H1 (cell line): ENCODE results near the gene CNBD2. TPM values are rescaled to one million over a fixed set of nuclear protein-coding genes. Genes with fewer than 3 reads are reported as not detected.

Source experiments
- CEBPB ChIP-seq: IDR thresholded peaks from 2 replicates; pipeline ENCODE4 v1.6.1; 2012; ENCODE audit warnings: low read depth, low read length
- MAFK ChIP-seq: IDR thresholded peaks from 2 replicates; pipeline ENCODE4 v1.6.1; 2012; ENCODE audit warnings: low read depth, mild to moderate bottlenecking, improper control_type of control experiment, low read length
- NANOG ChIP-seq: IDR thresholded peaks from 2 replicates; pipeline ENCODE4 v1.6.1; 2011; ENCODE audit warnings: low read length, low read depth, mild to moderate bottlenecking, inconsistent platforms; ENCODE audit not compliant: insufficient read depth, poor library complexity, severe bottlenecking
- PHF8 ChIP-seq: fragments of 200-600 bp; sonication (generic); conservative IDR thresholded peaks from 2 replicates; pipeline ENCODE4 v1.7.1; 2012; ENCODE audit warnings: low read depth, mild to moderate bottlenecking, inconsistent platforms, low read length, moderate library complexity
- SUZ12 ChIP-seq: fragments of 200-600 bp; sonication (generic); IDR thresholded peaks from 2 replicates; pipeline ENCODE4 v1.6.1; 2012; ENCODE audit warnings: mild to moderate bottlenecking, inconsistent platforms, low read length, moderate library complexity, mixed read lengths
- polyA plus RNA-seq, 7 experiments: library from polyadenylated mRNA; depleted of rRNA in 3 of 7; stranded (reverse) in 5 of 7; unstranded in 2 of 7; fragments of >200 nt in 5 of 7; fragments of 200-250 nt in 2 of 7; gene quantifications; 1 replicate in 5 of 7; 2 replicates in 1 of 7; 4 replicates in 1 of 7; pipeline versions ENCODE4 v1.2.1 to v1.2.3, GENCODE V29; 2011 to 2013; ENCODE audit warnings: missing spikeins in 2 of 7, mixed read lengths in 2 of 7
- total RNA-seq: library from RNA; stranded (reverse); fragmentation: NEBNext Ultra II Directional; extraction: Animal tissue kit (Norgen Biotek cat#: 25700); gene quantifications from 2 replicates; pipeline ENCODE4 v1.2.1, GENCODE V29; 2021
- TF ChIP-seq, protein P1 (sequence below): IDR thresholded peaks from 2 replicates; pipeline ENCODE4 v1.6.1; 2011; ENCODE audit warnings: low read length, improper control_type of control experiment

The CNBD2 gene
- total and polyA plus RNA-seq, 2 of the 8 experiments (the other 6 are each of a cell fraction or from before 2014, with no cell fraction given) = 2.6 to 4.5 TPM

DNA sequence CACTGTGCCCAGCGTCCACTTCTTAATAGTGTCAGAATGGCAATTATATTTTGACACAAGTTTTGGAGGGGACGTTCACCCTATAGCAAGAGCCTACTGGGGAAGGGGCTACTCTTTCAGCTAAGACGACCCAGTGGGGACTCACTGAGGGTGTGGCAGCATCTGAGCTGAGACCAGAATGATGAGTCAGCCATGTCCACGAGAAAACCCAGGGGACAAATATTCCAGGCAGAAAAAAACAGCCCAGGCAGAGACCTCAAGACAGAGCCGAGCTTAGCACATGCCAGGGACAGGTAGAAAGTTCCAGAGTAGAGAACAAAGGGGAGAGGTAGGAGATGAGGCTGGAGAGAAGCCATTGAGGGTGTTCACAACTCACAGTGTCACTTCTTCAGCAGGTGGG, 11.2 kb downstream of the CNBD2 start (continued):
- TF ChIP-seq CEBPB (no peak), MAFK (no peak), PHF8 (no peak), NANOG (no peak), SUZ12 (no peak)
- TF ChIP-seq, protein P1, sequence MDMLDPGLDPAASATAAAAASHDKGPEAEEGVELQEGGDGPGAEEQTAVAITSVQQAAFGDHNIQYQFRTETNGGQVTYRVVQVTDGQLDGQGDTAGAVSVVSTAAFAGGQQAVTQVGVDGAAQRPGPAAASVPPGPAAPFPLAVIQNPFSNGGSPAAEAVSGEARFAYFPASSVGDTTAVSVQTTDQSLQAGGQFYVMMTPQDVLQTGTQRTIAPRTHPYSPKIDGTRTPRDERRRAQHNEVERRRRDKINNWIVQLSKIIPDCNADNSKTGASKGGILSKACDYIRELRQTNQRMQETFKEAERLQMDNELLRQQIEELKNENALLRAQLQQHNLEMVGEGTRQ = no peak
